DMS 273 treated with DMSO at 0.1 percent for 48 hours (cell line): ENCODE data around the gene SGTB.

Experiments
- DNase-seq: peaks from one replicate; lab custom pipeline; 2025; lab: John Stamatoyannopoulos, UW

Gene SGTB

GRCh38 chr5:65721720-65722574, at the start of gene SGTB, which contains the start of gene NLN:
SGTB (minus strand) TSS chr5:65722109; CDS start chr5:65720807, 1,302 bp downstream.
NLN (plus strand) TSS chr5:65722205; CDS start chr5:65722374, 169 bp downstream.
- DNase-seq = peak; percentile 27

- no peak for DNase-seq
These were observed 49.4 kb upstream of the SGTB start for GRCh38 chr5:65771266-65771665.

GRCh38 chr5:65769539-65769938, 47.6 kb upstream of the SGTB start:
- no peak for DNase-seq

GRCh38 chr5:65768723-65769346, 46.9 kb upstream of the SGTB start:
- no peak for DNase-seq

- no peak for DNase-seq
These were observed 45.7 kb upstream of the SGTB start for GRCh38 chr5:65767565-65767964.

GRCh38 chr5:65766781-65767180, 44.9 kb upstream of the SGTB start:
- no peak for DNase-seq

GRCh38 chr5:65766175-65766574, 44.3 kb upstream of the SGTB start:
- DNase-seq = no peak

- DNase-seq = no peak
These were observed 43.7 kb upstream of the SGTB start for GRCh38 chr5:65765582-65765981.

- DNase-seq = no peak
These were observed 40.3 kb upstream of the SGTB start for GRCh38 chr5:65762234-65762633.

- no peak for DNase-seq
These were observed 38.8 kb upstream of the SGTB start for GRCh38 chr5:65760504-65761275.

GRCh38 chr5:65758546-65759144, 36.7 kb upstream of the SGTB start:
- no peak for DNase-seq

- DNase-seq = no peak
These were observed 31.3 kb upstream of the SGTB start for GRCh38 chr5:65753189-65753588.

GRCh38 chr5:65750938-65751337, 29.0 kb upstream of the SGTB start:
- DNase-seq = no peak

- no peak for DNase-seq
These were observed 28.0 kb upstream of the SGTB start for GRCh38 chr5:65749956-65750355.

- no peak for DNase-seq
These were observed 27.4 kb upstream of the SGTB start for GRCh38 chr5:65749221-65749844.

GRCh38 chr5:65742565-65743231, 20.8 kb upstream of the SGTB start:
- no peak for DNase-seq

GRCh38 chr5:65739162-65739561, 17.3 kb upstream of the SGTB start:
- no peak for DNase-seq

- no peak for DNase-seq
These were observed 16.4 kb upstream of the SGTB start for GRCh38 chr5:65738305-65738704.

GRCh38 chr5:65737842-65738241, 15.9 kb upstream of the SGTB start:
- DNase-seq = no peak

- DNase-seq = no peak
These were observed 14.1 kb upstream of the SGTB start for GRCh38 chr5:65736011-65736410.

GRCh38 chr5:65734921-65735320, 13.0 kb upstream of the SGTB start:
- no peak for DNase-seq
